HEK293 (cell line): ENCODE results near the gene XKRX.

Experiments used
- CTCF ChIA-PET: fragments of 350-600 bp; formaldehyde crosslinking; extraction: SDS; loops from one replicate; lab custom pipeline; 2021; ENCODE audit warnings: antibody characterized with exemption; lab: Yijun Ruan, JAX
- POLR2A ChIA-PET: fragments of 300-600 bp; formaldehyde crosslinking; extraction: SDS; loops from one replicate; lab custom pipeline; 2020; ENCODE audit warnings: antibody characterized with exemption, inconsistent platforms; lab: Yijun Ruan, JAX
- H3K27ac ChIP-seq: fragments of 200-500 bp; sonication (Bioruptor generic); 2 replicates; pipeline ENCODE4 v1.5.1; 2014; ENCODE audit warnings: low read depth, low read length, control low read depth, inconsistent platforms; ENCODE audit errors: extremely low read depth
- H3K36me3 ChIP-seq, 2 experiments: fragments of 200-500 bp in 1 of 2; sonication (Bioruptor generic) in 1 of 2; 1 replicate in 1 of 2; 2 replicates in 1 of 2; pipeline ENCODE4 v1.5.1; 2014 to 2017; ENCODE audit warnings: inconsistent platforms in 2 of 2, low read length in 2 of 2; ENCODE audit not compliant: control insufficient read depth in 2 of 2, insufficient read depth in 1 of 2
- H3K4me1 ChIP-seq: fragments of 200-500 bp; sonication (Bioruptor generic); 2 replicates; pipeline ENCODE4 v1.5.1; 2014; ENCODE audit warnings: mild to moderate bottlenecking, low read length, inconsistent platforms; ENCODE audit not compliant: control insufficient read depth, insufficient read depth
- H3K4me3 ChIP-seq: 2 replicates; pipeline ENCODE4 v1.5.1; 2011; ENCODE audit warnings: low read depth, mild to moderate bottlenecking, control low read depth, low read length, moderate library complexity
- H3K9me3 ChIP-seq: fragments of 200-500 bp; sonication (Bioruptor generic); 2 replicates; pipeline ENCODE4 v1.5.1; 2014; ENCODE audit warnings: low read depth, low read length, inconsistent platforms; ENCODE audit not compliant: control insufficient read depth, insufficient read depth
- OVOL3 ChIP-seq: fragments of 450-650 bp; formaldehyde crosslinking; IDR thresholded peaks from 2 replicates; pipeline ENCODE4 v1.5.1; 2016; ENCODE audit warnings: missing biosample characterization, missing genetic modification characterization
- SP7 ChIP-seq: fragments of 450-650 bp; formaldehyde crosslinking; IDR thresholded peaks from 2 replicates; pipeline ENCODE4 v1.5.1; 2016; ENCODE audit warnings: missing biosample characterization, missing genetic modification characterization
- ZBTB1 ChIP-seq: fragments of 450-650 bp; formaldehyde crosslinking; IDR thresholded peaks from 2 replicates; pipeline ENCODE4 v1.5.1; 2016; ENCODE audit warnings: missing biosample characterization, missing genetic modification characterization
- ZBTB21 ChIP-seq: fragments of 450-650 bp; formaldehyde crosslinking; IDR thresholded peaks from 2 replicates; pipeline ENCODE4 v1.5.1; 2017; ENCODE audit warnings: missing biosample characterization, missing genetic modification characterization
- ZFP69B ChIP-seq: fragments of 450-650 bp; formaldehyde crosslinking; IDR thresholded peaks from 2 replicates; pipeline ENCODE4 v1.5.1; 2016; ENCODE audit warnings: missing biosample characterization, missing genetic modification characterization
- ZNF132 ChIP-seq: fragments of 450-650 bp; formaldehyde crosslinking; IDR thresholded peaks from 2 replicates; pipeline ENCODE4 v1.5.1; 2017; ENCODE audit warnings: missing biosample characterization, missing genetic modification characterization, borderline replicate concordance
- ZNF169 ChIP-seq: fragments of 450-650 bp; formaldehyde crosslinking; IDR thresholded peaks from 2 replicates; pipeline ENCODE4 v1.5.1; 2016; ENCODE audit warnings: missing biosample characterization, missing genetic modification characterization
- ZNF19 ChIP-seq: fragments of 450-650 bp; formaldehyde crosslinking; IDR thresholded peaks from 2 replicates; pipeline ENCODE4; 2016; ENCODE audit warnings: missing biosample characterization, missing genetic modification characterization, low read depth
- ZNF2 ChIP-seq: fragments of 450-650 bp; formaldehyde crosslinking; IDR thresholded peaks from 2 replicates; pipeline ENCODE4 v1.5.1; 2016; ENCODE audit warnings: missing biosample characterization, missing genetic modification characterization
- ZNF473 ChIP-seq: fragments of 450-650 bp; formaldehyde crosslinking; IDR thresholded peaks from 2 replicates; pipeline ENCODE4 v1.5.1; 2017; ENCODE audit warnings: missing biosample characterization, missing genetic modification characterization
- ZNF518A ChIP-seq: fragments of 450-650 bp; formaldehyde crosslinking; conservative IDR thresholded peaks from 2 replicates; pipeline ENCODE4 v1.5.1; 2016; ENCODE audit warnings: low read depth, missing biosample characterization, missing genetic modification characterization
- ZNF521 ChIP-seq: fragments of 450-650 bp; formaldehyde crosslinking; IDR thresholded peaks from 2 replicates; pipeline ENCODE4 v1.5.1; 2017; ENCODE audit warnings: missing biosample characterization, mild to moderate bottlenecking, missing genetic modification characterization
- ZNF555 ChIP-seq: fragments of 450-650 bp; formaldehyde crosslinking; conservative IDR thresholded peaks from 2 replicates; pipeline ENCODE4 v1.5.1; 2017; ENCODE audit warnings: missing biosample characterization, mild to moderate bottlenecking, missing genetic modification characterization, inconsistent platforms
- ZNF692 ChIP-seq: fragments of 450-650 bp; formaldehyde crosslinking; IDR thresholded peaks from 2 replicates; pipeline ENCODE4 v1.5.1; 2016; ENCODE audit warnings: missing biosample characterization, missing genetic modification characterization
- ZNF704 ChIP-seq: fragments of 450-650 bp; formaldehyde crosslinking; IDR thresholded peaks from 2 replicates; pipeline ENCODE4 v1.5.1; 2016; ENCODE audit warnings: missing biosample characterization, missing genetic modification characterization
- ZNF768 ChIP-seq: fragments of 450-650 bp; formaldehyde crosslinking; IDR thresholded peaks from 2 replicates; pipeline ENCODE4 v1.5.1; 2018; ENCODE audit warnings: missing biosample characterization, mild to moderate bottlenecking, missing genetic modification characterization
- ZNF776 ChIP-seq: fragments of 450-650 bp; formaldehyde crosslinking; IDR thresholded peaks from 2 replicates; pipeline ENCODE4 v1.5.0; 2017; ENCODE audit warnings: missing biosample characterization, missing genetic modification characterization, borderline replicate concordance
- ZNF785 ChIP-seq: fragments of 450-650 bp; formaldehyde crosslinking; IDR thresholded peaks from 2 replicates; pipeline ENCODE4 v1.5.1; 2016; ENCODE audit warnings: missing biosample characterization, missing genetic modification characterization
- ZNF792 ChIP-seq: fragments of 450-650 bp; formaldehyde crosslinking; IDR thresholded peaks from 2 replicates; pipeline ENCODE4 v1.5.1; 2016; ENCODE audit warnings: missing biosample characterization, missing genetic modification characterization
- TF ChIP-seq, protein P1 (sequence below): fragments of 450-650 bp; formaldehyde crosslinking; IDR thresholded peaks from 2 replicates; pipeline ENCODE4 v1.5.1; 2016; ENCODE audit warnings: missing biosample characterization, missing genetic modification characterization
- TF ChIP-seq, protein P2 (sequence below): fragments of 450-650 bp; formaldehyde crosslinking; optimal IDR thresholded peaks from 2 replicates; pipeline ENCODE3; 2016; ENCODE audit warnings: missing biosample characterization, mild to moderate bottlenecking, missing genetic modification characterization

XKRX gene

DNA sequence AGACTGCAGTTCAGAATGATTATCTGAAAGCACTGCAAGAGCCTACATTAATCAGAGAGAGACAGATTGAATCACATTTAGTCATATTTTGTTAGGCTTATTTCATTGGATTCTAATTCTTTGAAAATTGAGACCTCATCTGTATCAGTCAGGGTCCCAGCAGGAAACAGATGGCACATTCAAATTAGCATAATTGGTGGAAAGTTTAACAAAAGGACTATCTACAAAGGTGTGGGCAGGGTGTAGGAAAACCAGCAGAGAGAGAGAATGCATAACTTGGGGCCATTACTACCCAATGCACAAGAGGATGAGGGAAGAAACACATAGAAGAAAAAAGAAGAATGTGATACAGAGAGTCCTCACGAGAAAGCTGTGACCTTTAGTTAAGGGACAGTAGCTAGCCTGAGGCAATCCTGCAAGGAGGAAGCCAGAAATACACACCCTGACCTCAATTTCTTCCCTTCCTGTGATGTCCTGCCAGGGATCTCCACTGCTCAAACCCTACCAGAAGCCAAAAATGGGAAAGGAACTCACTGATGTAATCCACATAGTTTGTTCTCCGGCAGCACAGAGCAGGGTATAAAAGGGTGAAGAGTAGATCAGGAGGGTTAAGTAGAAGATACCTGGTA, 17.7 kb upstream of the XKRX start:
- TF ChIP-seq ZNF2 (tag by site-specific recombination) (no peak), ZBTB21 (no peak), ZFP69B (tag by site-specific recombination) (no peak), ZNF792 (tag by site-specific recombination) (no peak), OVOL3 (tag by site-specific recombination) (no peak), ZBTB1 (tag by site-specific recombination) (no peak), ZNF518A (tag by site-specific recombination) (no peak), ZNF473 (tag by site-specific recombination) (no peak), ZNF692 (tag by site-specific recombination) (no peak), ZNF132 (tag by site-specific recombination) (no peak), ZNF704 (tag by site-specific recombination) (no peak), ZNF768 (tag by site-specific recombination) (no peak)
- TF ChIP-seq, protein P1, sequence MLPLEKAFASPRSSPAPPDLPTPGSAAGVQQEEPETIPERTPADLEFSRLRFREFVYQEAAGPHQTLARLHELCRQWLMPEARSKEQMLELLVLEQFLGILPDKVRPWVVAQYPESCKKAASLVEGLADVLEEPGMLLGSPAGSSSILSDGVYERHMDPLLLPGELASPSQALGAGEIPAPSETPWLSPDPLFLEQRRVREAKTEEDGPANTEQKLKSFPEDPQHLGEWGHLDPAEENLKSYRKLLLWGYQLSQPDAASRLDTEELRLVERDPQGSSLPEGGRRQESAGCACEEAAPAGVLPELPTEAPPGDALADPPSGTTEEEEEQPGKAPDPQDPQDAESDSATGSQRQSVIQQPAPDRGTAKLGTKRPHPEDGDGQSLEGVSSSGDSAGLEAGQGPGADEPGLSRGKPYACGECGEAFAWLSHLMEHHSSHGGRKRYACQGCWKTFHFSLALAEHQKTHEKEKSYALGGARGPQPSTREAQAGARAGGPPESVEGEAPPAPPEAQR (tag by site-specific recombination) = no peak
- TF ChIP-seq, all 188 proteins: peak for 0
- no peaks in the 10 kb centered on the region for H3K4me1 ChIP-seq
- ChIA-PET CTCF (interaction anchor here (0.9 kb wide), 1 partner anchor 260 kb away, joined by 3 read pairs; no protein-coding TSS in a partner anchor), POLR2A (no interaction called here)
- no peak overlapping the region for H3K4me3 ChIP-seq
- no peaks in the 10 kb centered on the region for H3K9me3 ChIP-seq
- no peaks in the 10 kb centered on the region for H3K36me3 ChIP-seq
- no peak overlapping the region for H3K27ac ChIP-seq

DNA sequence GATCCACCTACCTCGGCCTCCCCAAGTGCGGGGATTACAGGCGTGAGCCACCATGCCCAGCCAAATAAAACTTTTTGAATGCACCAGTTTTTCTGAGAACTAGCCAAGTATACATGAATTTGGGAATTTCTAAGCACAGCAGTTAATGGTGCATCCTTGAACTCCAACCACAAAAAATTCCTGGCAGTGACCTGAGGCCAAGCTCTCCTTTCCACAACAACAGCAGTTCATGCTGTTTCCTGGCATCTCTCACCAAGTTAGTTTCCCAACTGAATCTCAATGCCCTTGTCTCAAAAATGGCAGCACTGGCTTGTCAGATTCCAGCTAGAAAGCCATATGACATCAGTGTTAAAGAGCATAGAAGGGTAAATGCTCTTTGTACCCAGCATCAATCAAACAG, 15.9 kb upstream of the XKRX start:
- POLR2A ChIA-PET = no interaction called here
- Histone ChIP-seq H3K36me3 (no peaks in the 10 kb centered on the region), H3K4me3 (no peak overlapping the region), H3K4me1 (no peaks in the 10 kb centered on the region), H3K9me3 (no peaks in the 10 kb centered on the region), H3K27ac (no peak overlapping the region)
- TF ChIP-seq ZNF19 (no peak), ZNF776 (tag by site-specific recombination) (no peak), SP7 (tag by site-specific recombination) (no peak), ZNF785 (tag by site-specific recombination) (no peak), ZNF169 (no peak), ZNF521 (tag by site-specific recombination) (no peak), ZNF555 (tag by site-specific recombination) (no peak)
- TF ChIP-seq, protein P2, sequence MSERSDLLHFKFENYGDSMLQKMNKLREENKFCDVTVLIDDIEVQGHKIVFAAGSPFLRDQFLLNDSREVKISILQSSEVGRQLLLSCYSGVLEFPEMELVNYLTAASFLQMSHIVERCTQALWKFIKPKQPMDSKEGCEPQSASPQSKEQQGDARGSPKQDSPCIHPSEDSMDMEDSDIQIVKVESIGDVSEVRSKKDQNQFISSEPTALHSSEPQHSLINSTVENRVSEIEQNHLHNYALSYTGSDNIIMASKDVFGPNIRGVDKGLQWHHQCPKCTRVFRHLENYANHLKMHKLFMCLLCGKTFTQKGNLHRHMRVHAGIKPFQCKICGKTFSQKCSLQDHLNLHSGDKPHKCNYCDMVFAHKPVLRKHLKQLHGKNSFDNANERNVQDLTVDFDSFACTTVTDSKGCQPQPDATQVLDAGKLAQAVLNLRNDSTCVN (tag by site-specific recombination) = no peak
- CTCF ChIA-PET = interaction anchor here (0.7 kb wide), 1 partner anchor 39 kb away, joined by 3 read pairs; no protein-coding TSS in a partner anchor
